Measurements from ENCODE around the gene INTS1. TPM values are rescaled to one million over a fixed set of nuclear protein-coding genes. Genes with fewer than 3 reads are reported as not detected.

INTS1 gene
- total and polyA plus RNA-seq, 2 experiments from 2014 or later, result 35.1 to 111 TPM

GRCh38 chr7:1544896-1545416, 40.8 kb upstream of the INTS1 start (continued):
- no peak for TF ChIP-seq ZNF462 (CRISPR knock-in tag; IDR thresholded peaks at IDR 0.05)
- TF ChIP-seq ZNF114 (CRISPR knock-in tag; IDR thresholded peaks at IDR 0.05), result no peak

- no peak for ATAC-seq
- H3K36me3 Mint-ChIP-seq (ENCODE audit: low read depth), result no peaks in the 10 kb centered on the region
Measured at GRCh38 chr7:1544178-1544895, 40.1 kb upstream of the INTS1 start.

More at GRCh38 chr7:1544178-1544895, 40.1 kb upstream of the INTS1 start:
- Histone ChIP-seq H3K9me2 (ENCODE audit: insufficient read depth) (no peaks in the 10 kb centered on the region), H3F3A (replicated peaks; ENCODE audit: low read depth) (no peaks in the 10 kb centered on the region), H3K27me3 (ENCODE audit: insufficient read depth) (no peaks in the 10 kb centered on the region), H4K20me1 (replicated peaks; ENCODE audit: insufficient read depth) (no peaks in the 10 kb centered on the region), H3K36me3 (ENCODE audit: insufficient read depth) (no peaks in the 10 kb centered on the region), H3K27ac (ENCODE audit: low read depth) (no peak overlapping the region), H2AFZ (no peak overlapping the region), H3K79me2 (replicated peaks; ENCODE audit: insufficient read depth) (no peaks in the 10 kb centered on the region), H3K4me2 (no peak overlapping the region), H3K4me3 (no peak overlapping the region), H3K4me1 (ENCODE audit: insufficient read depth) (no peaks in the 10 kb centered on the region)
- TF ChIP-seq ZNF114 (CRISPR knock-in tag; IDR thresholded peaks at IDR 0.05) (no peak), ETS1 (IDR thresholded peaks at IDR 0.05) (no peak), CTCF (conservative IDR thresholded peaks at IDR 0.05; ENCODE audit: low read depth in 2 of 2) (no peak), ZNF331 (CRISPR knock-in tag; IDR thresholded peaks at IDR 0.05; ENCODE audit: low read depth) (no peak)
- no peak for DNase-seq (ENCODE audit: low spot score)
- Mint-ChIP-seq H3K9me3 (no peaks in the 10 kb centered on the region), H3K4me1 (peaks cover 2% of the 10 kb centered on the region; the same call in 1 of the 3 replicates), H3K4me3 (no peak overlapping the region), H3K27ac (no peak overlapping the region), H3K27me3 (ENCODE audit: insufficient read depth, low read depth, poor library complexity) (peaks cover 3% of the 10 kb centered on the region)

Measured in GM23338 (cell line).